Measurements from ENCODE around the gene PDC. TPM values are rescaled to one million over a fixed set of nuclear protein-coding genes. Genes with fewer than 3 reads are reported as not detected.
A peak's percentile ranks its signal among the peaks of the same experiment; 100 is the strongest.

Gene PDC
- total RNA-seq, 3 donors from 2014 or later, result not detected

GRCh38 chr1:186424539-186424938 lies 36.4 kb downstream of the PDC start:
- H3K9me3 ChIP-seq, result no peaks in the 10 kb centered on the region
- peaks cover 1% of the 10 kb centered on the region for H3K36me3 ChIP-seq
- H3K4me1 ChIP-seq, result no peaks in the 10 kb centered on the region
- H3K27me3 ChIP-seq, result no peaks in the 10 kb centered on the region
- H3K27ac ChIP-seq, result no peak overlapping the region
- no peak overlapping the region for H3K4me3 ChIP-seq
- no peak for DNase-seq (ENCODE audit: low spot score in 2 of 2)
- TF ChIP-seq POLR2A (IDR thresholded peaks at IDR 0.05) (no peak), CTCF (IDR thresholded peaks at IDR 0.05) (no peak), POLR2AphosphoS5 (IDR thresholded peaks at IDR 0.05) (no peak)
- intact Hi-C loops (cut with DNase I; ENCODE audit: low total_unique reads), result no loop called here

GRCh38 chr1:186421446-186421845 lies 39.5 kb downstream of the PDC start:
- Histone ChIP-seq H3K9me3 (no peaks in the 10 kb centered on the region), H3K36me3 (no peaks in the 10 kb centered on the region), H3K27ac (peak overlapping the region in 1 of 2 donors; percentile 63), H3K4me3 (no peak overlapping the region), H3K4me1 (no peaks in the 10 kb centered on the region), H3K27me3 (no peaks in the 10 kb centered on the region)
- intact Hi-C loops (cut with DNase I; ENCODE audit: low total_unique reads), result no loop called here
- TF ChIP-seq POLR2A (IDR thresholded peaks at IDR 0.05) (no peak), POLR2AphosphoS5 (IDR thresholded peaks at IDR 0.05) (no peak), CTCF (IDR thresholded peaks at IDR 0.05) (no peak)
- DNase-seq (ENCODE audit: low spot score in 2 of 2), result no peak

GRCh38 chr1:186420923-186421322 lies 40.0 kb downstream of the PDC start:
- H3K36me3 ChIP-seq, result no peaks in the 10 kb centered on the region
- no peak for TF ChIP-seq POLR2A (IDR thresholded peaks at IDR 0.05)
- no peak for TF ChIP-seq POLR2AphosphoS5 (IDR thresholded peaks at IDR 0.05)
- TF ChIP-seq CTCF (IDR thresholded peaks at IDR 0.05), result no peak
- DNase-seq (ENCODE audit: low spot score in 2 of 2), result no peak
- H3K27me3 ChIP-seq, result no peaks in the 10 kb centered on the region
- H3K9me3 ChIP-seq, result no peaks in the 10 kb centered on the region
- no peaks in the 10 kb centered on the region for H3K4me1 ChIP-seq
- intact Hi-C loops (cut with DNase I; ENCODE audit: low total_unique reads), result no loop called here
- H3K4me3 ChIP-seq, result no peak overlapping the region
- H3K27ac ChIP-seq, result peak overlapping the region in 1 of 2 donors; percentile 18

- Histone ChIP-seq H3K27me3 (no peaks in the 10 kb centered on the region), H3K9me3 (no peaks in the 10 kb centered on the region), H3K4me3 (no peak overlapping the region), H3K36me3 (no peaks in the 10 kb centered on the region), H3K4me1 (no peaks in the 10 kb centered on the region), H3K27ac (peak overlapping the region in 1 of 2 donors; percentile 18)
- intact Hi-C loops (cut with DNase I; ENCODE audit: low total_unique reads), result no loop called here
- no peak for DNase-seq (ENCODE audit: low spot score in 2 of 2)
- no peak for TF ChIP-seq CTCF (IDR thresholded peaks at IDR 0.05)
- TF ChIP-seq POLR2A (IDR thresholded peaks at IDR 0.05), result no peak
- TF ChIP-seq POLR2AphosphoS5 (IDR thresholded peaks at IDR 0.05), result no peak
These were observed 40.6 kb downstream of the PDC start for GRCh38 chr1:186420311-186420710.

GRCh38 chr1:186418503-186418902 lies 42.4 kb downstream of the PDC start:
- TF ChIP-seq POLR2AphosphoS5 (IDR thresholded peaks at IDR 0.05) (no peak), POLR2A (IDR thresholded peaks at IDR 0.05) (no peak), CTCF (IDR thresholded peaks at IDR 0.05) (no peak)
- intact Hi-C loops (cut with DNase I; ENCODE audit: low total_unique reads), result no loop called here

More at GRCh38 chr1:186418503-186418902, 42.4 kb downstream of the PDC start:
- Histone ChIP-seq H3K4me3 (no peak overlapping the region), H3K27ac (no peak overlapping the region), H3K27me3 (no peaks in the 10 kb centered on the region), H3K36me3 (no peaks in the 10 kb centered on the region), H3K9me3 (no peaks in the 10 kb centered on the region), H3K4me1 (no peaks in the 10 kb centered on the region)
- DNase-seq (ENCODE audit: low spot score in 2 of 2), result no peak
